GM06990 (cell line): ENCODE data around the gene NBR1.
"Not testable (repeated sequence)": the region's sequence is repeated elsewhere in the genome, so short reads cannot be mapped to it uniquely, and the experiment has no call there.

ENCODE experiments used
- DNase-seq: peaks from one replicate; pipeline ENCODE4 v3.0.0-alpha.2; 2011; ENCODE audit not compliant: insufficient read length; ENCODE audit errors: extremely low read depth
- H3K27me3 ChIP-seq: replicated peaks from 2 replicates; pipeline ENCODE4 v1.6.0; 2011; ENCODE audit warnings: low read length; ENCODE audit not compliant: control insufficient read depth, insufficient read depth
- H3K36me3 ChIP-seq: 2 replicates; pipeline ENCODE4 v1.5.1; 2011; ENCODE audit warnings: low read length; ENCODE audit not compliant: control insufficient read depth, insufficient read depth
- H3K4me3 ChIP-seq: replicated peaks from 2 replicates; pipeline ENCODE4 v1.5.1; 2011; ENCODE audit warnings: low read depth, mild to moderate bottlenecking, control low read depth, low read length
- CTCF ChIP-seq: IDR thresholded peaks from 2 replicates; pipeline ENCODE4 v1.5.1; 2011; ENCODE audit warnings: low read length, control low read depth, mild to moderate bottlenecking, inconsistent platforms; ENCODE audit not compliant: insufficient read depth, poor library complexity, severe bottlenecking

Gene NBR1

GRCh38 chr17:43129671-43130010 is 41.4 kb upstream of the NBR1 start:
- DNase-seq, result no peak
- TF ChIP-seq CTCF, result no peak
- Histone ChIP-seq H3K27me3 (no peaks in the 10 kb centered on the region), H3K4me3 (no peak overlapping the region), H3K36me3 (no peaks in the 10 kb centered on the region; the same call in 1 of the 2 replicates)

- DNase-seq, result no peak
- H3K36me3 ChIP-seq, result no peaks in the 10 kb centered on the region; the same call in 1 of the 2 replicates
These were observed 38.9 kb upstream of the NBR1 start for GRCh38 chr17:43132117-43132516.

GRCh38 chr17:43133439-43133838 is 37.6 kb upstream of the NBR1 start:
- H3K36me3 ChIP-seq, DNase-seq, H3K4me3 ChIP-seq, H3K27me3 ChIP-seq: not testable (repeated sequence)

More at GRCh38 chr17:43132117-43132516, 38.9 kb upstream of the NBR1 start:
- Histone ChIP-seq H3K27me3 (no peaks in the 10 kb centered on the region), H3K4me3 (no peak overlapping the region)
- TF ChIP-seq CTCF, result no peak

- Histone ChIP-seq H3K27me3 (no peaks in the 10 kb centered on the region), H3K36me3 (no peaks in the 10 kb centered on the region; the same call in 1 of the 2 replicates), H3K4me3 (no peak overlapping the region)
- TF ChIP-seq CTCF, result no peak
- DNase-seq, result no peak
These were observed 36.1 kb upstream of the NBR1 start for GRCh38 chr17:43134774-43135453.

- H3K36me3 ChIP-seq, result no peaks in the 10 kb centered on the region; the same call in 1 of the 2 replicates
- TF ChIP-seq CTCF, result no peak
- no peaks in the 10 kb centered on the region for H3K27me3 ChIP-seq
- H3K4me3 ChIP-seq, result no peak overlapping the region
- no peak for DNase-seq
These were observed 35.6 kb upstream of the NBR1 start for GRCh38 chr17:43135454-43135819.

- not testable (repeated sequence) for DNase-seq, H3K36me3 ChIP-seq, H3K27me3 ChIP-seq, H3K4me3 ChIP-seq
These were observed 34.4 kb upstream of the NBR1 start for GRCh38 chr17:43136574-43136973.

GRCh38 chr17:43138531-43138930 is 32.5 kb upstream of the NBR1 start:
- H3K27me3 ChIP-seq, H3K36me3 ChIP-seq, H3K4me3 ChIP-seq, DNase-seq: not testable (repeated sequence)
